ENCODE results near the gene FSTL4.

Gene FSTL4

GRCh38 chr5:133559960-133560359, 52.4 kb downstream of the FSTL4 start:
- Histone ChIP-seq H3K4me1 (ENCODE audit: low read length) (no peaks in the 10 kb centered on the region), H3K79me2 (ENCODE audit: low read length) (no peaks in the 10 kb centered on the region), H3K4me3 (ENCODE audit: low read length) (no peak overlapping the region), H3K27me3 (replicated peaks; ENCODE audit: insufficient read depth, low read length) (0 out of 2 replicates have a peak, but pooled peaks cover 5% of the 10 kb centered on the region), H3K9me2 (replicated peaks; ENCODE audit: insufficient read depth, low read length) (no peaks in the 10 kb centered on the region), H3F3A (ENCODE audit: insufficient read depth, low read length) (no peaks in the 10 kb centered on the region), H3K4me2 (ENCODE audit: low read depth, low read length) (no peak overlapping the region), H4K20me1 (ENCODE audit: insufficient read depth, low read length) (no peaks in the 10 kb centered on the region), H3K36me3 (replicated peaks; ENCODE audit: insufficient read depth, low read length) (no peaks in the 10 kb centered on the region), H3K27ac (ENCODE audit: low read length) (no peak overlapping the region), H3K9ac (ENCODE audit: low read length) (no peak overlapping the region), H3K9me3 (replicated peaks; ENCODE audit: insufficient read depth, low read length) (no peaks in the 10 kb centered on the region), H2AFZ (ENCODE audit: low read length) (no peak overlapping the region)
- no peak for DNase-seq
- no peak for TF ChIP-seq EZH2phosphoT487 (IDR thresholded peaks at IDR 0.05; ENCODE audit: low read length)
- no peak for TF ChIP-seq EZH2 (optimal IDR thresholded peaks at IDR 0.05; ENCODE audit: low read depth, low read length)
- TF ChIP-seq CTCF (IDR thresholded peaks at IDR 0.05; ENCODE audit: low read length) = no peak

GRCh38 chr5:133556551-133556950, 55.8 kb downstream of the FSTL4 start:
- no peak for DNase-seq
- H3K36me3 ChIP-seq (replicated peaks; ENCODE audit: insufficient read depth, low read length) = no peaks in the 10 kb centered on the region
- no peaks in the 10 kb centered on the region for H3K9me2 ChIP-seq (replicated peaks; ENCODE audit: insufficient read depth, low read length)
- no peak overlapping the region for H3K4me3 ChIP-seq (ENCODE audit: low read length)
- H3K4me2 ChIP-seq (ENCODE audit: low read depth, low read length) = no peak overlapping the region
- no peaks in the 10 kb centered on the region for H3K9me3 ChIP-seq (replicated peaks; ENCODE audit: insufficient read depth, low read length)
- no peaks in the 10 kb centered on the region for H3F3A ChIP-seq (ENCODE audit: insufficient read depth, low read length)
- no peak for TF ChIP-seq CTCF (IDR thresholded peaks at IDR 0.05; ENCODE audit: low read length)
- no peak for TF ChIP-seq EZH2phosphoT487 (IDR thresholded peaks at IDR 0.05; ENCODE audit: low read length)
- no peak for TF ChIP-seq EZH2 (optimal IDR thresholded peaks at IDR 0.05; ENCODE audit: low read depth, low read length)
- no peak overlapping the region for H3K9ac ChIP-seq (ENCODE audit: low read length)
- H4K20me1 ChIP-seq (ENCODE audit: insufficient read depth, low read length) = no peaks in the 10 kb centered on the region
- H3K27ac ChIP-seq (ENCODE audit: low read length) = no peak overlapping the region
- no peak overlapping the region for H2AFZ ChIP-seq (ENCODE audit: low read length)
- 0 out of 2 replicates have a peak, but pooled peaks cover 5% of the 10 kb centered on the region for H3K27me3 ChIP-seq (replicated peaks; ENCODE audit: insufficient read depth, low read length)
- no peaks in the 10 kb centered on the region for H3K4me1 ChIP-seq (ENCODE audit: low read length)
- H3K79me2 ChIP-seq (ENCODE audit: low read length) = no peaks in the 10 kb centered on the region

GRCh38 chr5:133554279-133554678, 58.1 kb downstream of the FSTL4 start:
- H3K9ac ChIP-seq (ENCODE audit: low read length) = no peak overlapping the region
- H3K4me1 ChIP-seq (ENCODE audit: low read length) = no peaks in the 10 kb centered on the region
- no peak for DNase-seq
- H3F3A ChIP-seq (ENCODE audit: insufficient read depth, low read length) = no peaks in the 10 kb centered on the region
- H3K9me3 ChIP-seq (replicated peaks; ENCODE audit: insufficient read depth, low read length) = no peaks in the 10 kb centered on the region
- TF ChIP-seq EZH2phosphoT487 (IDR thresholded peaks at IDR 0.05; ENCODE audit: low read length) (no peak), CTCF (IDR thresholded peaks at IDR 0.05; ENCODE audit: low read length) (no peak), EZH2 (optimal IDR thresholded peaks at IDR 0.05; ENCODE audit: low read depth, low read length) (no peak)
- H3K4me3 ChIP-seq (ENCODE audit: low read length) = no peak overlapping the region
- H4K20me1 ChIP-seq (ENCODE audit: insufficient read depth, low read length) = no peaks in the 10 kb centered on the region
- no peaks in the 10 kb centered on the region for H3K36me3 ChIP-seq (replicated peaks; ENCODE audit: insufficient read depth, low read length)
- H3K4me2 ChIP-seq (ENCODE audit: low read depth, low read length) = no peak overlapping the region
- H3K27ac ChIP-seq (ENCODE audit: low read length) = no peak overlapping the region
- H2AFZ ChIP-seq (ENCODE audit: low read length) = no peak overlapping the region
- no peaks in the 10 kb centered on the region for H3K9me2 ChIP-seq (replicated peaks; ENCODE audit: insufficient read depth, low read length)
- 0 out of 2 replicates have a peak, but pooled peaks cover 5% of the 10 kb centered on the region for H3K27me3 ChIP-seq (replicated peaks; ENCODE audit: insufficient read depth, low read length)
- no peaks in the 10 kb centered on the region for H3K79me2 ChIP-seq (ENCODE audit: low read length)
